Suppressor macrophage (primary cell): ENCODE measurements around the gene MSL1.

ENCODE experiments used
- DNase-seq, 4 experiments: peaks; one replicate each; pipeline ENCODE4 v3.0.0-alpha.2; 2020 to 2022

The MSL1 gene

GRCh38 chr17:40177275-40177874 lies 55.6 kb downstream of the MSL1 start, which contains the start of gene RAPGEFL1:
Gene RAPGEFL1, plus strand, starts transcription at chr17:40177470. Its CDS starts 392 bp downstream, at chr17:40177862.
- DNase-seq, result peak; percentile 86 to 94 (median 90)

- no peak for DNase-seq
Measured at GRCh38 chr17:40178021-40178601, 56.3 kb downstream of the MSL1 start.

- no peak for DNase-seq
Measured at GRCh38 chr17:40178660-40179059, 56.9 kb downstream of the MSL1 start.

- DNase-seq, result peak in 3 of 4 experiments; percentile 25 to 46 (median 44)
Measured at GRCh38 chr17:40179923-40180659, 58.3 kb downstream of the MSL1 start.

GRCh38 chr17:40180694-40181093 lies 58.9 kb downstream of the MSL1 start:
- DNase-seq, result no peak

- no peak for DNase-seq
Measured at GRCh38 chr17:40181205-40181604, 59.4 kb downstream of the MSL1 start.

GRCh38 chr17:40182606-40183005 lies 60.8 kb downstream of the MSL1 start:
- no peak for DNase-seq
